Stimulated activated CD4-positive, alpha-beta T cell treated with anti-CD3 and anti-CD28 coated beads, Interleukin-1b, Interleukin-23, amount 100 ng/mL, for 1 hour (primary cell): Measurements from ENCODE around the gene LALBA.
"Not testable (repeated sequence)": the region's sequence is repeated elsewhere in the genome, so short reads cannot be mapped to it uniquely, and the experiment has no call there.

Experiments
- DNase-seq, 2 donors: peaks; one replicate each; pipeline ENCODE4 v3.0.0-alpha.2; 2020; ENCODE audit warnings: low read depth in 2 of 2

Gene LALBA

GRCh38 chr12:48532601-48533000 is 37.2 kb downstream of the LALBA start:
- DNase-seq: no peak

GRCh38 chr12:48527891-48528670 is 41.8 kb downstream of the LALBA start:
- no peak for DNase-seq

GRCh38 chr12:48525332-48525731 is 44.5 kb downstream of the LALBA start, which contains the start of gene OR8S1:
Gene OR8S1 (plus strand): TSS chr12:48525632. CDS start chr12:48525632, 0 bp downstream.
- DNase-seq: no peak

GRCh38 chr12:48520381-48520780 is 49.5 kb downstream of the LALBA start:
- not testable (repeated sequence) for DNase-seq
